K562 (cell line): Measurements from ENCODE around the gene KANK2. TPM values are rescaled to one million over a fixed set of nuclear protein-coding genes. Genes with fewer than 3 reads are reported as not detected.

Source experiments
- ATAC-seq: fragments of 200-7000 bp; cut with Tn5 transposase; 3 replicates; pipeline ENCODE4 v1.9.1; 2020; ENCODE audit warnings: moderate library complexity
- BruUV-seq: library from RNA; stranded (reverse); fragments of 400-500 nt; replicated peaks from 2 replicates; lab custom pipeline; 2021; lab: Mats Ljungman, UMichigan
- CTCF ChIA-PET: fragments of 300-600 bp; formaldehyde crosslinking; extraction: SDS; loops from one replicate; lab custom pipeline; 2021; ENCODE audit warnings: low intra/inter-chr PET ratio; lab: Yijun Ruan, JAX
- POLR2A ChIA-PET: fragments of 300-600, 350-650 bp; sonication (Branson Sonifier 250); formaldehyde crosslinking; extraction: SDS; loops from one replicate; lab custom pipeline; 2021; ENCODE audit warnings: antibody characterized with exemption, inconsistent platforms; lab: Yijun Ruan, JAX
- DNase-seq, 4 experiments: peaks; one replicate each; pipeline versions ENCODE4 v3.0.0 to v3.0.0-alpha.2; 2011 to 2018; ENCODE audit warnings: low spot score in 3 of 4, mixed read lengths in 3 of 4; ENCODE audit errors: extremely low read depth in 1 of 4
- FAIRE-seq: peaks from 2 replicates; lab custom pipeline; 2011; peaks lifted over from hg19 to GRCh38; lab: Jason Lieb, UNC
- H2AFZ ChIP-seq: 2 replicates; pipeline ENCODE4 v1.6.0; 2011; ENCODE audit warnings: low read depth, low read length, control low read depth, inconsistent platforms
- H3K27ac ChIP-seq: fragments of 200-600 bp; 3 replicates; pipeline ENCODE4 v1.8.0; 2011; ENCODE audit warnings: low read depth, mild to moderate bottlenecking, control low read depth, inconsistent platforms, low read length, moderate library complexity, mixed read lengths; ENCODE audit errors: extremely low read depth
- H3K27me3 ChIP-seq, 2 experiments: fragments of 300-600 bp in 1 of 2; 2 replicates in 1 of 2; 3 replicates in 1 of 2; pipeline versions ENCODE4 v1.6.0 to v1.8.0; 2011; ENCODE audit warnings: inconsistent platforms in 2 of 2, low read length in 2 of 2, mild to moderate bottlenecking in 1 of 2, mixed read lengths in 1 of 2, moderate library complexity in 1 of 2; ENCODE audit not compliant: control insufficient read depth in 2 of 2, insufficient read depth in 2 of 2
- H3K36me3 ChIP-seq: fragments of 300-600 bp; 3 replicates; pipeline ENCODE4 v1.8.0; 2011; ENCODE audit warnings: mild to moderate bottlenecking, low read length, inconsistent platforms; ENCODE audit not compliant: control insufficient read depth, insufficient read depth
- H3K4me1 ChIP-seq, 2 experiments: fragments of 200-600 bp in 1 of 2; replicated peaks in 1 of 2; 2 replicates in 1 of 2; 3 replicates in 1 of 2; pipeline versions ENCODE4 v1.5.1 to v1.8.0; 2011; ENCODE audit warnings: inconsistent platforms in 2 of 2, low read length in 2 of 2, mild to moderate bottlenecking in 1 of 2, mixed read lengths in 1 of 2, moderate library complexity in 1 of 2; ENCODE audit not compliant: control insufficient read depth in 2 of 2, insufficient read depth in 2 of 2
- H3K4me2 ChIP-seq: 2 replicates; pipeline ENCODE4 v1.6.1; 2011; ENCODE audit warnings: low read length, control low read depth, inconsistent platforms, mixed read lengths; ENCODE audit not compliant: insufficient read depth
- H3K4me3 ChIP-seq: fragments of 200-600 bp; sonication (generic), shearing (Covaris generic); 2 replicates; pipeline ENCODE4 v1.5.1; 2016; ENCODE audit warnings: control low read depth, inconsistent platforms
- H3K79me2 ChIP-seq: fragments of 200-600 bp; 3 replicates; pipeline ENCODE4 v1.8.0; 2011; ENCODE audit warnings: low read length, inconsistent platforms; ENCODE audit not compliant: control insufficient read depth, insufficient read depth
- H3K9ac ChIP-seq, 2 experiments: 2 replicates each; pipeline versions ENCODE4 v1.6.0 to v1.6.1; 2011; ENCODE audit warnings: low read depth in 2 of 2, low read length in 2 of 2, control low read depth in 1 of 2, inconsistent platforms in 1 of 2, mild to moderate bottlenecking in 1 of 2, mixed read lengths in 1 of 2; ENCODE audit not compliant: insufficient read depth in 1 of 2
- H3K9me1 ChIP-seq: one replicate; pipeline ENCODE4 v1.6.0; 2011; ENCODE audit warnings: inconsistent platforms, mild to moderate bottlenecking, low read length, moderate library complexity; ENCODE audit not compliant: control insufficient read depth, insufficient read depth
- H3K9me3 ChIP-seq: replicated peaks from 2 replicates; pipeline ENCODE4 v1.5.1; 2011; ENCODE audit warnings: low read depth, low read length, inconsistent platforms; ENCODE audit not compliant: control insufficient read depth, insufficient read depth
- H4K20me1 ChIP-seq: replicated peaks from 2 replicates; pipeline ENCODE4 v1.6.1; 2011; ENCODE audit warnings: low read length, inconsistent platforms, mixed read lengths; ENCODE audit not compliant: control insufficient read depth, insufficient read depth
- BCOR ChIP-seq: fragments of 450-650 bp; IDR thresholded peaks from 2 replicates; pipeline ENCODE4 v1.6.1; 2016
- CTBP1 ChIP-seq: fragments of 450-650 bp; IDR thresholded peaks from 2 replicates; pipeline ENCODE4 v1.6.1; 2016; ENCODE audit warnings: borderline replicate concordance
- HDAC3 ChIP-seq: fragments of 450-650 bp; IDR thresholded peaks from 2 replicates; pipeline ENCODE4 v1.6.1; 2018; ENCODE audit warnings: borderline replicate concordance, mild to moderate bottlenecking, moderate library complexity; ENCODE audit not compliant: partially characterized antibody
- HMGXB4 ChIP-seq: sonication (generic); formaldehyde crosslinking; IDR thresholded peaks from 2 replicates; pipeline ENCODE4 v1.8.1; 2023; ENCODE audit warnings: mild to moderate bottlenecking, missing genetic modification reagents
- PCBP1 ChIP-seq: fragments of 200-400 bp; formaldehyde crosslinking; IDR thresholded peaks from 2 replicates; pipeline ENCODE4 v1.6.1; 2018; ENCODE audit warnings: mild to moderate bottlenecking, low read depth, low read length; ENCODE audit not compliant: poor library complexity, severe bottlenecking
- PTBP1 ChIP-seq: fragments of 200-400 bp; formaldehyde crosslinking; IDR thresholded peaks from 2 replicates; pipeline ENCODE4 v1.6.1; 2017; ENCODE audit warnings: low read depth, low read length
- RBM25 ChIP-seq: fragments of 200-400 bp; formaldehyde crosslinking; IDR thresholded peaks from 2 replicates; pipeline ENCODE4 v1.6.1; 2018; ENCODE audit warnings: low read length, low read depth, moderate library complexity; ENCODE audit not compliant: severe bottlenecking
- SMARCA5 ChIP-seq: fragments of 450-650 bp; IDR thresholded peaks from 2 replicates; pipeline ENCODE4 v1.6.1; 2016
- ZFP36 ChIP-seq: fragments of 150-350 bp; IDR thresholded peaks from 2 replicates; pipeline ENCODE4 v1.6.1; 2018; ENCODE audit warnings: low read length, low read depth; ENCODE audit not compliant: partially characterized antibody
- ZNF263 ChIP-seq: sonication (generic); formaldehyde crosslinking; IDR thresholded peaks from 2 replicates; pipeline ENCODE4 v1.8.0; 2022; ENCODE audit warnings: mild to moderate bottlenecking, missing genetic modification reagents, borderline replicate concordance
- ZNF436 ChIP-seq: fragments of 250-450, 450-650 bp; sonication (Bioruptor Pico); formaldehyde crosslinking; IDR thresholded peaks from 2 replicates; pipeline ENCODE4 v1.7.0; 2020; ENCODE audit warnings: mild to moderate bottlenecking
- ZNF507 ChIP-seq: conservative IDR thresholded peaks from 2 replicates; pipeline ENCODE4 v1.6.1; 2017; ENCODE audit warnings: missing genetic modification characterization, missing compliant biosample characterization
- WGBS: fragments of 100-300 bp; shearing (Covaris generic); methylation state at CpG from one replicate; pipeline ENCODE4 v1.1.6; 2016; ENCODE audit warnings: low coverage, mixed read lengths; ENCODE audit not compliant: insufficient coverage; ENCODE audit errors: missing lambda C conversion rate; 5-methylcytosine and 5-hydroxymethylcytosine counted together
- in situ Hi-C: fragments of 300-500 bp; cut with MboI; formaldehyde crosslinking; loops from 4 replicates; pipeline ENCODE4 v1.15.0; 2018; ENCODE audit warnings: inconsistent platforms, mixed read lengths
- intact Hi-C: fragments of 100-400 bp; cut with micrococcal nuclease; formaldehyde crosslinking; loops from 2 replicates; pipeline ENCODE4 v1.14.2; 2022
- polyA plus RNA-seq, 8 experiments: library from polyadenylated mRNA; depleted of rRNA in 4 of 8; stranded (reverse) in 5 of 8; unstranded in 3 of 8; fragments of >200 nt; fragmentation: Nextera tagmentation in 2 of 8; fragmentation: Illumina TruSeq in 1 of 8; extraction: Ambion mirVana in 2 of 8; extraction: Trizol in 1 of 8; gene quantifications; 2 replicates each; pipeline versions ENCODE4 v1.2.1 to v1.2.3, GENCODE V29; 2011 to 2014; ENCODE audit warnings: inconsistent platforms in 1 of 8, missing spikeins in 1 of 8
- total RNA-seq, 7 experiments: library from RNA; depleted of rRNA in 6 of 7; stranded (reverse); fragments of >200 nt in 6 of 7; fragmentation: Illumina TruSeq in 2 of 7; extraction: Trizol in 2 of 7; gene quantifications; 2 replicates each; pipeline versions ENCODE4 v1.2.1 to v1.2.3, GENCODE V29; 2011 to 2021; ENCODE audit warnings: low replicate concordance in 1 of 7
- TF ChIP-seq, protein P1 (sequence below), 2 experiments: fragments of 200-800 bp in 1 of 2; sonication (Bioruptor generic) in 1 of 2; sonication (generic) in 1 of 2; formaldehyde crosslinking in 1 of 2; IDR thresholded peaks in 1 of 2; conservative IDR thresholded peaks in 1 of 2; 2 replicates each; pipeline versions ENCODE4 v1.5.0 to v1.6.1; 2016 to 2020; ENCODE audit warnings: missing compliant biosample characterization in 1 of 2, missing genetic modification characterization in 1 of 2, missing genetic modification reagents in 1 of 2

KANK2 gene
- total and polyA plus RNA-seq, 9 of the 15 experiments (the other 6 are each of a cell fraction or from before 2014, with no cell fraction given), result 4.4 to 47.8 (median 21.3) TPM

- in situ Hi-C loops, result loop anchor here (5.0 kb wide), 2 partner anchors 72 to 167 kb away; no protein-coding TSS in a partner anchor
- peak; percentile 19 for FAIRE-seq
- intact Hi-C loops, result no loop called here
- no peak overlapping the region for H2AFZ ChIP-seq
- TF ChIP-seq PTBP1, result 0 out of 2 replicates have a peak, but pooled peaks have one; percentile 29
- no peak for TF ChIP-seq HDAC3
- peak; percentile 84 for TF ChIP-seq ZNF263 (CRISPR knock-in tag)
- TF ChIP-seq ZNF507, result no peak
- TF ChIP-seq, protein P1, sequence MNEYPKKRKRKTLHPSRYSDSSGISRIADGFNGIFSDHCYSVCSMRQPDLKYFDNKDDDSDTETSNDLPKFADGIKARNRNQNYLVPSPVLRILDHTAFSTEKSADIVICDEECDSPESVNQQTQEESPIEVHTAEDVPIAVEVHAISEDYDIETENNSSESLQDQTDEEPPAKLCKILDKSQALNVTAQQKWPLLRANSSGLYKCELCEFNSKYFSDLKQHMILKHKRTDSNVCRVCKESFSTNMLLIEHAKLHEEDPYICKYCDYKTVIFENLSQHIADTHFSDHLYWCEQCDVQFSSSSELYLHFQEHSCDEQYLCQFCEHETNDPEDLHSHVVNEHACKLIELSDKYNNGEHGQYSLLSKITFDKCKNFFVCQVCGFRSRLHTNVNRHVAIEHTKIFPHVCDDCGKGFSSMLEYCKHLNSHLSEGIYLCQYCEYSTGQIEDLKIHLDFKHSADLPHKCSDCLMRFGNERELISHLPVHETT (CRISPR knock-in tag; conservative IDR thresholded peaks at IDR 0.05 in 1 of 2, IDR thresholded peaks at IDR 0.05 in 1 of 2), result no peak
- peak; percentile 8 for TF ChIP-seq PCBP1
- peak; percentile 25 for TF ChIP-seq RBM25
- TF ChIP-seq ZFP36, result peak; percentile 96
- TF ChIP-seq SMARCA5, result peak; percentile 61; the same call in 1 of the 2 replicates
- no peak for TF ChIP-seq CTBP1
- 0 out of 2 replicates have a peak, but pooled peaks have one; percentile 26 for TF ChIP-seq BCOR
- 0 out of 2 replicates have a peak, but pooled peaks have one; percentile 36 for TF ChIP-seq ZNF436 (CRISPR knock-in tag)
- TF ChIP-seq HMGXB4 (CRISPR knock-in tag), result no peak
- no peak for DNase-seq
- H3K4me3 ChIP-seq, result no peak overlapping the region
- no peak overlapping the region for H3K27ac ChIP-seq
- no peaks in the 10 kb centered on the region for H3K36me3 ChIP-seq
- CTCF ChIA-PET, result interaction anchor here (0.9 to 2.3 kb wide), 4 partner anchors 44 to 169 kb away, joined by 3 to 34 read pairs (median 4); no protein-coding TSS in a partner anchor
- H3K4me2 ChIP-seq, result no peak overlapping the region
- no peaks in the 10 kb centered on the region for H4K20me1 ChIP-seq
- no peak for ATAC-seq
- 49% methylated on average over 4 of the region's 9 CpGs for WGBS
- H3K9me1 ChIP-seq, result no peaks in the 10 kb centered on the region
- H3K4me1 ChIP-seq, result peaks cover 9 to 36% of the 10 kb centered on the region in 2 experiments
- BruUV-seq, result no TSS peak
- POLR2A ChIA-PET, result interaction anchor here (0.7 to 1.1 kb wide), 3 partner anchors 48 to 78 kb away, joined by 3 to 5 read pairs (median 4); no protein-coding TSS in a partner anchor
- no peaks in the 10 kb centered on the region for H3K27me3 ChIP-seq
- H3K9me3 ChIP-seq, result no peaks in the 10 kb centered on the region
- peak overlapping the region in 1 of 2 experiments; percentile 82; a peak in 1 of 4 replicates for H3K9ac ChIP-seq
- no peaks in the 10 kb centered on the region for H3K79me2 ChIP-seq
These were observed 6.8 kb upstream of the KANK2 start for GRCh38 chr19:11204076-11204602.
